ENCODE measurements around the gene SYNGR4.
"Not testable (repeated sequence)": the region's sequence is repeated elsewhere in the genome, so short reads cannot be mapped to it uniquely, and the experiment has no call there.

SYNGR4 gene, protein sequence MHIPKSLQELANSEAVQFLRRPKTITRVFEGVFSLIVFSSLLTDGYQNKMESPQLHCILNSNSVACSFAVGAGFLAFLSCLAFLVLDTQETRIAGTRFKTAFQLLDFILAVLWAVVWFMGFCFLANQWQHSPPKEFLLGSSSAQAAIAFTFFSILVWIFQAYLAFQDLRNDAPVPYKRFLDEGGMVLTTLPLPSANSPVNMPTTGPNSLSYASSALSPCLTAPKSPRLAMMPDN

DNA sequence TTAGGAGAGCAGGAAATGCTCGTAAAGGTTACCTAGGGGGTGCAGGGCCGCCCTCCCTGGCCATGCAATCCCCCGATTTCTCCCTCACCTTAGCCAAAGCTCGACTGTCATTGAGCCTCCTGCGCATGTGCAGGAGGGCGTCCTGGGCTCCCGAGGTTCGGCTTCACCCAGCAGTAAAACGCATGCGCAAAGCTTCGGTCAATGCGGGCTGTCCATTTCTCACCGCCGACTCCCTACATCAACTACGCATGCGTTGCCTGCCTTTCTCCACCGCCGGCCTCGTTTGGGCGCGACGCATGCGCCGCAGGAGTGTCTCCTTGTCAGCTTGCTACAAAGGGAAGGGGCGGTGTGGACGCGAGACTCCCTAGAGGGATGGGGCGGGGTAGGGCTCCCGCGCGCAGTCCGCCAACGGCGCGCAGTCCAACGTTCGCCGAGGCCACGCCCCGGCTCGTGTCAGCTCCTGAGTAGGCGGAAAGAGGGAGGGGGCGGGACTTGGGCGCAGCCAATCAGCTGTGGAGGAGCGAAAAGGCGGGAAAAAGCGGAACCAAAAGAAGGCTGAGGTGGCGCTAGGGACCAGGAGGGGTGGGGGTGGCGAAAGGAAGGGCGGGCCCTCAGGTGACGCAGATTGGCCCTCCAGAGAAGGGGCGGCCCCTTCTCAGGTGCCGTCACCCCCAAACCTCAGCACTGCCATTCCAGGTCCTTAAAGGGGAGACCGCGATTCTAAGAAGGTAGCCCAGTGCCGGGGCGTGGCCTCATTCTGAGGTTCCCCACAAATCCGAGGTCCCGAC is at the start of gene SYNGR4, which contains the start of gene TMEM143:
Gene SYNGR4, plus strand, starts transcription at position 558 of the 788 bp plus-strand sequence. CDS start 1,476 bp downstream, outside the sequence.
Gene TMEM143, minus strand, starts transcription at position 131 of the 788 bp plus-strand sequence. Its CDS starts 20 bp downstream, at position 111.
- DNase-seq = peak; percentile 97

DNA sequence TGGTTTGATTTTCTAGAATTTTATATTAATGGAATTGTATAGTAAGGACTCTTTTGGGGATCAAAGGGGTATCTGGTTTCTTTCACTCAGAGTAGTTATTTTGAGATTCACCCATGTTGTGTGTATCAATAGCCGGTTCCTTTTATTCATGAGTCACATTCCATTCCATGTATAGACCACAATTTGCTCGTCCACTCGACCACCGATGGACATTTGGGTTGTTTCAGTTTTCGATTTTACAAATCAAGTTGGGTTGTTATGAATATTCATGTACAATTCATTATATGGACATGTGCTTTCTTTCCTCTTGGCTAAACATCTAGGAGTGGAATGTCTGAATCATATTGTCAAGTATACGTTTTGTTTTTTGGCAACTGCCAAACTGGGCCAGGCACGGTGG is 48.5 kb upstream of the SYNGR4 start:
- DNase-seq = no peak

DNA sequence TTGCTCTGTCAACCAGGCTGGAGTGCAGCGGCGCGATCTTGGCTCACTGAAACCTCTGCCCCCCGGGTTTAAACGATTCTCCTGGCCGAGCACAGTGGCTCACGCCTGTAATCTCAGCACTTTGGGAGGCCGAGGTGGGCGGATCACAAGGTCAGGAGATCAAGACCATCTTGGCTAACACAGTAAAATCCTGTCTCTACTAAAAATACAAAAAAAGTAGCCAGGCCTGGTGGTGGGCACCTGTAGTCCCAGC is 46.5 kb upstream of the SYNGR4 start:
- DNase-seq = not testable (repeated sequence)

DNA sequence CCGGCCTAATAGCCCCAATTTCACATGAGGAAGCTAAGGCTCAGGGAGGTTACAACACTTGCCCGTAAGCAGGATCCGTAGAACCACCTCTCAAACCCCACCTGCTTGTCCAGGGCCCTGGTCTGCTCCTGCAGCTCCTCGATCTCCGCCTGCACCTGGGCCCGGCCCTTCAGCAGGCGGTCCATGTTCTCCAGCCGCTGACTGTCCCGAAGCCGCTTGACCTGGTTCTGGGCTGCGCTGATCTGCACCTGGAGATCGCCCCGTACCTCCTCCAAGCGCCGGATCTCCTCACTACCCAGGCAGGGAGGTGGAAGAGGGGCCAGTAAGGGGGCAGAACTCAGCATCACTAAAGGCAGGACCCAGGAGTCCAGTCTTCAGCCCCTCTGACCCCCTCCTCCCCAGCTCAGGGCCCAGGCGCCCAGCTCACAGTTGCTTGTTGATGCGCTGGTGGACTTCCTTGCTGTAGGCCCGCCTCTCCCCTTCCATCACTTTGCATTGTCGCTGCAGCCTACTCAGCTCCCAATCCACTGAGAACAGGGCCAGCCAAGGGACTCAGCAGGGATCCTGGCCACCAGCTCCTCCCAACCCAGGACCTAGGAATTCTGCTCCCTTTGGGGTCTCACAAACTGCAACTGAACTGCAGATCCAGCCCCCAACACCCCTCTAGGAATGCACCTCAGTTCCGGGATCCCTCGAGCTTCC is 45.7 kb upstream of the SYNGR4 start:
- DNase-seq = no peak

DNA sequence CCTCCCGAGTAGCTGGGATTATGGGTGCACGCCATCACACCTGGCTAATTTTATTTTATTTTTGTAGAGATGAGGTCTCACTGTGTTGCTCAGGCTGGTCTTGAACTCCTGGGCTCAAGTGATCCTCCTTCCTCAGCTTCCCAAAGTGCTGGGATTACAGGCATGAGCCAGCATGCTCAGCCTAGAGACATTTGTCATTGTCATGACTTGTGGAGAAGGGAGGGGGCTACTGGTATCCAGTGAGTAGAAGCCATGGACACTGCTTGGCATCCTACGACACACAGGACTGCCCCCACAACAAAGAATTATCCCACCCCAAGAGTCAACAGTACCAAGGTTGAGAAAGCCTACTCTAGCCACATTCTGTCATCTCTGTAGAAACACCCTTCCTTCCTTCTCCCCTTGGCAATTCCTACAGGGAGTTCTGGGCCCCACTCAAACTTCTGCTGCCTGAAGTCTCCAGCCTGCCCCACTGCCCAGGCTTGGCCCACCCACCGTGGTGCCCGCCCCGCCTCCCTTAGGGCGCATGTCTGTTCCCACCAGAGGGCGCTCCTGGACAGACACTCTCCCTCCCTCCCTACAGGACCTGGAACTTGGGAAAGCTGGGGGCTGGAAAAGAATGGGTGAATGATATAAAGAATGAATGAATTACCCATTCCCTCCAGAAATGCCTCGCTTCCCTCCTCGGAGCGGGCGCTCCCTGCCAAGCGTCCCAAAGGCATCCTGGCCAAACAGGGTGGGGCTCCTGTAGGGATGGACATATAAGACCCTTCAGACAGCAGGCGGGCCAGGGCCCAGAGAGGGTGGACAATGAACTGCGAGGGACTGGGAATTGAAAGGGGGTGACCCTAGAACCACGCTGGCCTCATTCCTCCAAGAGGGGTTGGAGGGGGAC is 44.3 kb upstream of the SYNGR4 start:
- DNase-seq = peak; percentile 77

DNA sequence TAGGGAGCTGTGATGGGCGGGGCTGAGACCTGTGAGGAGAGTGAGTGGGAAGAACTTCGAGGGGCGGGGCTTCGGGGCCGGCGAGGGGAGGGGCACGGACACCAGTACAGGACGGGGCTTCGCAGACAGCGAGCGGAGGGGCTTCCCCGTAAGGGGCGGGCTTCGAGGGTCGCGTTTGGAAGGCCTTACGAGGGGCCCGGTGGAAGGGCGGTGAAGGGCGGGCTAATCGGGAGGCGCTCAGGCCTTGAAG is 42.9 kb upstream of the SYNGR4 start:
- peak; percentile 94 for DNase-seq

DNA sequence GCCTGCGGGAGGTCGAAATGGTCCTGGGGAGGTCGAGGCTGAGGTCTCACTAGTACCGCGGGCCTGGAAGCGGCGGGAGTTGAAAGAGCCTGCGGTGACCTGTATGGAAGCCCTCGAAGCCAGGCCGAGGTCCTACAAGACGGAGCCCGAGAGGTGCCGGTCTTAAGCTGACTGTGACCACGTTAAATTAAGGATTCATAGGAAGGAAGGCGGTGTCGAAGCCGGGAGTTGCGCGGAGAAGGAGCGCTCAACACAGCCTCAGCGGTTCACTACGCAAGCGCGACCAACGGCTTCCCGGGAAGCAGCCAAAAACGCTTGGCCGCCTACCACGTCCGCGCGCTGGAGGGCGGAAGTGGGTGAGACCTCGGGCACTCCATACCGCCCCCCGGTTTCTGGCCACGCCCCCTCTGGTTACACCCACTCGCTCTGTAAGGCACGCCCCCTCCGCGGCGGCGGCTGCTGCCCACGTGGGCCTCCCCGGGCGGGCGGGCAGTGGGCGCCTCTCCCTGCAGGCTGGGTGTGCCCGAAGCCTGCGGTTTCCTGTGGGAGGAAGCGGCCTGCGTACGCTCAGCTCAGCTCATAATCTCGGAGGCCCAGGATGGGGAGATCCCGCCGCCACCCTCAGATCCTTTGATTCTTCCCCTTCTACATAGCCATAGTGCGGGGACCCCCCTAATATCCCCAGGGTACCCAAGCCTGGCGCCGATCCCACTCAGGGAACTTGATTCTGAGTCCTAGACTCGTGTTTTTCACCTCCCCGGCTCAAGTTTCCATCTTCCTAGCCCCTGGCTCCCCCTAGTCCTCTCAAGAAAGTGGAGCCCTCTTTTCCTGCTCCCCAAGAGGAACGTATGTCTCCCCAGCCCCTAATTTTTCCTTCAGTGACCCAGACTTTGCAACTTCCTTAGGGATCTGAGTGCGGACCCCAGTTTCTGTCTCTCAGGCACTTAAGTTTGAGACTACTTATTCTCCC is 42.3 kb upstream of the SYNGR4 start:
- DNase-seq = peak; percentile 97

DNA sequence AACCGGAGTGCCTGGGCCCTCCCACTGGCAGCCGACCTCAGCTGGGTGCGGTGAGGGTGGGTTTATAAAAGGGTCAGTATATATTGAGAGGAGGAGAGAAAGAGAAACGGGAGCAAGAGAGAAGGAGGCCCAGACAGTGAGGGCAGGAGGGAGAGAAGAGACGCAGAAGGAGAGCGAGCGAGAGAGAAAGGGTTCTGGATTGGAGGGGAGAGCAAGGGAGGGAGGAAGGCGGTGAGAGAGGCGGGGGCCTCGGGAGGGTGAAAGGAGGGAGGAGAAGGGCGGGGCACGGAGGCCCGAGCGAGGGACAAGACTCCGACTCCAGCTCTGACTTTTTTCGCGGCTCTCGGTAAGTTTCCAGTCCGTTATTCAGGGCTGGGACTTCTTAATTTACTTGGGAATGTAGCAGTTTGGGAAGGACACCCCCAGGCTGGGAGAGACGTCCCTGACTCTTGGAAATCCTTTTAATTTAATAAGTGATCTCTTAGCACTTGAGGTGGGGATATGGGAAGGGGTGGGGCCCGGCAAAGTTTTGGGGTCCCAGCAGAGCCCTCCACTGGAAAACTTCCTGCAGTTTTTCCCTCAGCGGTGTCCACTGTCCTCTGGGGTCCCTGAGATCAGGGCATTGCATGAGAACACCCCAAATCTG is 38.8 kb upstream of the SYNGR4 start, which contains the start of gene EMP3:
Gene EMP3, plus strand, starts transcription at position 288 of the 646 bp plus-strand sequence. CDS start 1,293 bp downstream, outside the sequence.
- peak; percentile 86 for DNase-seq

DNA sequence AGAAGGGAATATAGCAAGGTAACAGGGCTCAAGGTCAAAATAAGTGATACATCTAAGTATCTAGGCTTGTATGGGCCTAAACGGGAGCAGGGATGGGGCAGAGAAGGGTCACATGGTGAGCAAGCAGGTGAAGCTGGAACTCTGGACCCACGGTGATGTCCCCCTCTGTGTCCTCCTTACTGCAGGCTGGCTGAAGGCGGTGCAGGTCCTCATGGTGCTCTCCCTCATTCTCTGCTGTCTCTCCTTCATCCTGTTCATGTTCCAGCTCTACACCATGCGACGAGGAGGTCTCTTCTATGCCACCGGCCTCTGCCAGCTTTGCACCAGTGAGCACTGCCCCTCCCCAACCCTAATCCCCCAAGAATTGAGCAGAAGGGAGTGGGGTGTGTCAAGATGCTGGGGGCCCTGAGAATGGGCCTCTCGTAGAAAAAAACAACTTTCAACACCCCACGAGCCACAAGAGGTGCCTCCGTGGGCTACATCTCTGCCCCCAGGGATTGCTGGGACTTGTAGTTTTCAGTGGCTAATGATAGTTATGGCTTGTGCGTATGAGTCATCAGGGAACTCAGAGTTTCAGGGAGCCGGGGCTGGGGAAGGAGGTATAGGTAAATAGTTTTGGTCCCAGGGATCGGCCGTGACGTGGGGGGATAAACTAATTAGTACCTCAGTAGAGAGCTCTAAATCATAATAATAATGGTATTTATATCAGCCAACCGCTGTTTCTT is 34.8 kb upstream of the SYNGR4 start:
- DNase-seq = peak; percentile 48

DNA sequence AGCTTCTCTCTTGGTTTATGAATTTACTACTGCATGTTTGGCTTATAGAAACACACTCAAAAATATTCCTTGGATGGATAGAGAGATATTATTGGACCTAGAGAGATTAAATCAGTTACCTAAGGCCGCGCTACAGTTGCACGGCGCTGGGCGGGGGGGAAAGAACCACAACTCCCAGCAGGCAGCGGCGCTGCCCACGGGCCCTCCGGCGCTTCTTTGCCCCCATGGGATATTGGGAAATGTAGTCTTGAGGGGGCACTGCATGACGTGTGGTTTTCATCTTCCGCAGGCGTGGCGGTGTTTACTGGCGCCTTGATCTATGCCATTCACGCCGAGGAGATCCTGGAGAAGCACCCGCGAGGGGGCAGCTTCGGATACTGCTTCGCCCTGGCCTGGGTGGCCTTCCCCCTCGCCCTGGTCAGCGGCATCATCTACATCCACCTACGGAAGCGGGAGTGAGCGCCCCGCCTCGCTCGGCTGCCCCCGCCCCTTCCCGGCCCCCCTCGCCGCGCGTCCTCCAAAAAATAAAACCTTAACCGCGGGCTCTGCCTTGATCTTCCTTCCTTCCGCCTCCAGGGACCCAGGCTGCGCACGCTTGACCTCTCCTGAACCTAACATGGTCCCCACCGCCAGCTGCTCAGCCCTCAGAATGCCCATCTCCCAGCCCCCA is 34.0 kb upstream of the SYNGR4 start:
- peak; percentile 82 for DNase-seq

DNA sequence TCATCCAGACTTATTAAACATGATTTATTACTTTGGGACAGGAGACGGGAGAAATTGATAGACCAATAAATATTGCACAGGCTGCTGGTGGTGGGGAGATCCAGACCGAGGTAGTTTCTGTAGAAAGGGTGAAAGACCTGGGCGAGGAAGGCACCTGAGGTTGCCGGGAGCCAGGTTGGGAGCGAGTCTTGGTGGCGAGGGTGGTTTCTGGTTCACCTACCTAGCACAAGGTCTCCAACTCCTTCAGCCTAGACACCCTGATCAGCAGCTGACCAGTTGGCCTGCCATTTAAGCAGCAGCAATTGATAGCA is 31.9 kb upstream of the SYNGR4 start:
- no peak for DNase-seq

DNA sequence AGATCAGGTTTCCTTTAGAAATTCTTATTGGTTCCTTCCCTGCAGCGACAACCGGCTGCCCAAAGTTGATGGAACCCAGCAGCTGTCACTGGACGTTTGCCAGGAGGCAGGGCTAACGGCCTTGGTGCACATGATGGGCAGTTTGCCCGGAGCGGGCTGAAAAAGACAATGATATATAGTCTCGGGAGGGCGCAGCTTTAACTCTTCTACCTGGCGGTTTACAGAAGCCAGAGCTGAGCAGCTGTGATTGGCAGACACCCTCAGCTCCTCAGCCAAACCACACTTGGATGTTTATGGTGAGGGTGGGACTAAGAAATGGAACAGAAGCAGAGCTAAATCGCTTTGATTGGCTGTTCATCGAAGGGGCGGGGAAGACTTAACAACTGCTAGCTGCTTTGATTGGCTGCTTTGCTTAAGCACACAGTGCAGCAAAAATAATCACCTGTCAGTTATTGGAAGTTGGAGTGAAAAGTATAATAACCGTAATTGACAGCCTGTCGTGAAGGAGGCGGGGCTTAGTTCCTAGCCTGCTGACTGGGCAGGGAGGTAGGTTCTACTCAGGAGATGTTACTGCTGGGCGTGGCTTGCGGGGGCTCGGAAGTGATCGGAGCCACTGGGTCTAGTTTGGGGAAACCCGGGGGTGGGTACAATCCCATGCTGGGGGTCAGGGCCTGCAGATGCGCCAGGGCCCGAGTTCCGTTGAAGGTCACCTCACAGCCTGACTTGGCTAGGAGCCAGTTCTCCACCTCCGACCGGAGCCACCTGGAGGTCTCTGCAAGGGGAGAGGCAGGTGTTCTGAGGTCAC is 31.3 kb upstream of the SYNGR4 start:
- peak; percentile 92 for DNase-seq

DNA sequence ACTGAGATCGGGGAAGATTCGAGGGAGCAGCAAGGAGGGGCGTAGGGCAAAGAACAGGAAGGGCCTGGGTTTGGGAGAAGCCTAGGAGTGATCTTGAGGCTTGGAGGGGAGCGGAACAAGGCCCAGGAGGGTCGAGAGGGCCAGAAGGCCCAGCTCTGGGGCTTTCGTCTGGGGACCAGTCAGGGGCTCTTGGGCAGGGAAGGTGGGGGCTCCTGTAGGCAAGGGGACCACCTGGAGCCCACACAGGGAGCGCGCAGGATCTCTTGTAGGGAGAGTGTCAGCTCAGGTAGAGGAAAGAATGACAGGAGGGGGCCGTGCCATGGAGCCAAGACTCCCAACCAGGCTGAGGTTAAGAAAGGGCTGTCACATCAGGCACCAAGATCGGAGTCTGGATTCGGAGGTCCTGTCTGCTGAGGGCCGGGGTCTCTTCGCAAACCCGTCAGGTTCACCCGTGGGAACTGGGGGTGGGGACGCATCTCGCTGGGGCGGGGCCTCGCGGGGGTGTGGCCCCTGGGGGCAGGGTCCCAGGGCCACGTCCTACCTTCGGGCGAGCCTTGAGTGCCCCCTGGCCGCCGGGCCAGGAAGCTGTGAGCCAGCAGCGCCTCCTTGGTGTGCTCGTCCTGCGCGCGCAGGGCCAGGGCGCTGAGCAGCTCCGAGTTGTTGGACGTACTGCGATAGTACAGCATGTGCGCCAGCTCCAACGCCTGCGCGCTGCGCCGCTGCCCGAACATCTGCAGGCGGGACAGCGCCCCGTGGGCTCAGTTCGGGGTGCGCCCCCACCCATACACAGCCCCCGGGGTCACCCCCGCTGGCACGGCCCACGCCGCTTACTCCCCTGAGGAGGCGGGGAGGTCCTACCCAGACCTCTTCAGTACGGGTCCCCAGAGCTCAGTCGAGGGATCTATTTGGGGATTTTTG is 30.4 kb upstream of the SYNGR4 start:
- DNase-seq = peak; percentile 93

DNA sequence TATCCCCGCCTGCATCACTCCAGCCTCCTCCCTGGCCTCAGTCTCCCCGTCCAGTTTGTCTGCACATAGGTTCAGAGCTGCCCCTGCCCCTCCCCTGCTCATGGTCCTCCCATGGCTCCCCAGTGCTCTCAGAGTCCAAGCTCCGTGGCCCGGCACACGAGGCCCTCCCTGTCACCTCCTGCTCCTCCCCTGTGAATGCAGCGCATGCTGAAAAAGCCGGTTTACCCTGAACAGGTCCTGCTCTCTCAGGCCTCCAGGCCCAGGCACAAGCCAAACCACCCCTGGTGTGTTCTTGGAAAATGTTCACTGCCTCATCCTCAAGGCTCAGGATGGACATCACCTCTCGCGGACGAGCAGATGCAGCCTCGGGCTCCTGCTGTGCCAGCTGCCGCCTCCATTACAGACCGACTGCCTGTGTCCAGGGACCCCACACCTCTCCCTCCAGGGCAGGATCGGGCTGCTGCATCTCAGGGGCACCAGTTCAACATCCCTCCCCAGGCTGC is 25.9 kb upstream of the SYNGR4 start:
- no peak for DNase-seq

DNA sequence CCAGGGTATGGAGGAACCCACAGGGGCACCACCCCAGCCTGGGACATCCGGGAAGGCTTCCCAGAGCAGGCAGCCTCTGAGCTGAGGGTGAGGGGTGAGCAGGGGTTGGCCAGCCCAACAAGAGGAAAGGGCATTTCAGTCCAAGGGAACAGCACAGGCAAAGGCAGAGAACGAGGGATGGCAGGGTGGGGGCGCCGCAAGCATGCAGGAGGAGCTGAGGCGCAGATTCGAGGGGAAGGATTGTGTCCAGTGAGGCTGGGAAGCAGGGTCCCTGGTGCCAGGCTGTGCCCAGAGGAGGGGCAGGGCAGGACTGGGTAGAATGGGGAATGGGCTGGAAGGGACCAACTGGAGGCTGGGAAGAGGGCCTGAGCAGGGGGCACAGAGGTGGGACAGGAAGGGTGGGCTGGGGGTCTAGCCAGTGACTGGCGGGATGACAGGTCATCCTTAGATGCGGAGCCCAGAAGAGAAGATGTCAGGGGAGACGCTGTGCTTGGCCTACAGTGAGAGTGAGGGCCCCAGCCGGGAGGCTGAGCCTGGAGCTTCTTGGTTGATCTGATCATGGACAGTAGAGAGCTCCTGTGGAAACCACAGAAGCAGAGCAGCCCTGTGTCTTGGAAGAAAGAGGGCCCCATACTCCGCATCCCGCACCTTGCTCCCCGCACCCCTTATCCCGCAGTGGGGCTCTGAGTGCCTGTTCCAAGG is 25.2 kb upstream of the SYNGR4 start:
- DNase-seq = no peak

DNA sequence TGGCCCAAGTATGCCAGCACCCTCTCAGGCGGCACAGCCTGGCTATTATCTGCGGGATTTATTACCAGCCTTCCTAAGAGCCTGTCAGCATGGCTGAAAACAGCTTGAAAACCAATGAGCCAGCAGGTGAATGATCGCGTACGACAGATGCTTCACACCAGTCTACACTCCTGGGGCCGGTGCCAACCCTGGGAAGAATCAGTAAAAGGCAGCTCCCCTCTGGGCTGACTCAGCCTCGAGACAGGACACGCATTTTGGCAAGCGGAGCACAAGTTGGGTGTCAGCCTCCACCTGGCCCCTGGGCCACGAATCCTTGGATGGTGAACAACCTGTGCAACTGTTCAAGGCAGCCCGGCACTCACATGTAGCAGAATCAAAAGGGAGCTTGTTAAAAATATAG is 23.2 kb upstream of the SYNGR4 start:
- DNase-seq = no peak
